ENCODE measurements around the gene ATP10A. TPM values are rescaled to one million over a fixed set of nuclear protein-coding genes. Genes with fewer than 3 reads are reported as not detected.

ATP10A gene
- total RNA-seq, 4 donors from 2014 or later = 1.4 to 10.0 (median 3.6) TPM

GRCh38 chr15:25862472-25863110 lies 536 bp downstream of the ATP10A start:
- TF ChIP-seq POLR2AphosphoS5 (IDR thresholded peaks at IDR 0.05) = no peak
- no peak for TF ChIP-seq POLR2A (IDR thresholded peaks at IDR 0.05)
- no peak for TF ChIP-seq CTCF (IDR thresholded peaks at IDR 0.05)
- no peak for TF ChIP-seq EP300 (IDR thresholded peaks at IDR 0.05; ENCODE audit: low read depth)
- Histone ChIP-seq H3K4me3 (peak overlapping the region; percentile 46 to 62 (median 54)), H3K27ac (peak overlapping the region; percentile 69 to 83 (median 78)), H3K9me3 (no peaks in the 10 kb centered on the region), H3K36me3 (no peaks in the 10 kb centered on the region), H3K27me3 (no peaks in the 10 kb centered on the region), H3K4me1 (peaks cover 13 to 34% (median 26%) of the 10 kb centered on the region in 4 donors)
- no peak for DNase-seq
- in situ Hi-C loops (cut with MboI; ENCODE audit: low pct_ligation_motif_present in 1 of 4, low pct_unique_long_range_greater_than_20kb in 1 of 4, low sequenced_read_pairs in 3 of 4) = loop anchor here in 1 of 4 donors (25.0 kb wide), 1 partner anchor 225 kb away; no protein-coding TSS in a partner anchor
- 31% methylated on average over 45 of the region's 69 CpGs; no CpG with 5 or more reads in 1 of the 2 donors for WGBS, 2 donors (ENCODE audit: low coverage in 1 of 2)
- intact Hi-C loops (cut with DNase I; ENCODE audit: low total_unique reads) = no loop called here

- Histone ChIP-seq H3K27ac (peak overlapping the region; percentile 69 to 83 (median 78)), H3K27me3 (no peaks in the 10 kb centered on the region), H3K36me3 (no peaks in the 10 kb centered on the region), H3K4me3 (peak overlapping the region; percentile 46 to 62 (median 54)), H3K9me3 (no peaks in the 10 kb centered on the region), H3K4me1 (peaks cover 13 to 34% (median 26%) of the 10 kb centered on the region in 4 donors)
- intact Hi-C loops (cut with DNase I; ENCODE audit: low total_unique reads) (no loop called here), in situ Hi-C loops (cut with MboI; ENCODE audit: low pct_ligation_motif_present in 1 of 4, low pct_unique_long_range_greater_than_20kb in 1 of 4, low sequenced_read_pairs in 3 of 4) (loop anchor here in 1 of 4 donors (25.0 kb wide), 1 partner anchor 225 kb away; no protein-coding TSS in a partner anchor)
- WGBS, 2 donors (ENCODE audit: low coverage in 1 of 2) = 23% methylated on average over 18 of the region's 19 CpGs; no CpG with 5 or more reads in 1 of the 2 donors
- DNase-seq = no peak
- TF ChIP-seq EP300 (IDR thresholded peaks at IDR 0.05; ENCODE audit: low read depth) (no peak), POLR2A (IDR thresholded peaks at IDR 0.05) (no peak), POLR2AphosphoS5 (IDR thresholded peaks at IDR 0.05) (peak in 1 of 3 donors; percentile 12), CTCF (IDR thresholded peaks at IDR 0.05) (no peak)
Observed at GRCh38 chr15:25862071-25862471, 1.1 kb downstream of the ATP10A start.

GRCh38 chr15:25860885-25861866 lies 2.0 kb downstream of the ATP10A start:
- Histone ChIP-seq H3K27ac (peak overlapping the region; percentile 69 to 83 (median 78)), H3K4me3 (peak overlapping the region in 3 of 4 donors; percentile 46 to 62 (median 49)), H3K4me1 (peaks cover 13 to 34% (median 26%) of the 10 kb centered on the region in 4 donors), H3K27me3 (no peaks in the 10 kb centered on the region), H3K9me3 (no peaks in the 10 kb centered on the region), H3K36me3 (no peaks in the 10 kb centered on the region)
- in situ Hi-C loops (cut with MboI; ENCODE audit: low pct_ligation_motif_present in 1 of 4, low pct_unique_long_range_greater_than_20kb in 1 of 4, low sequenced_read_pairs in 3 of 4) (loop anchor here in 1 of 4 donors (25.0 kb wide), 1 partner anchor 226 kb away; no protein-coding TSS in a partner anchor), intact Hi-C loops (cut with DNase I; ENCODE audit: low total_unique reads) (no loop called here)
- TF ChIP-seq POLR2AphosphoS5 (IDR thresholded peaks at IDR 0.05) (no peak), CTCF (IDR thresholded peaks at IDR 0.05) (no peak), EP300 (IDR thresholded peaks at IDR 0.05; ENCODE audit: low read depth) (no peak)
- 63% methylated on average over 20 of the region's 20 CpGs; no CpG with 5 or more reads in 1 of the 2 donors for WGBS, 2 donors (ENCODE audit: low coverage in 1 of 2)
- DNase-seq = peak; percentile 22
